ENCODE data around the gene PRL.

PRL gene

GRCh38 chr6:22290045-22290444 lies 6.8 kb downstream of the PRL start:
- no peak for DNase-seq

DNA sequence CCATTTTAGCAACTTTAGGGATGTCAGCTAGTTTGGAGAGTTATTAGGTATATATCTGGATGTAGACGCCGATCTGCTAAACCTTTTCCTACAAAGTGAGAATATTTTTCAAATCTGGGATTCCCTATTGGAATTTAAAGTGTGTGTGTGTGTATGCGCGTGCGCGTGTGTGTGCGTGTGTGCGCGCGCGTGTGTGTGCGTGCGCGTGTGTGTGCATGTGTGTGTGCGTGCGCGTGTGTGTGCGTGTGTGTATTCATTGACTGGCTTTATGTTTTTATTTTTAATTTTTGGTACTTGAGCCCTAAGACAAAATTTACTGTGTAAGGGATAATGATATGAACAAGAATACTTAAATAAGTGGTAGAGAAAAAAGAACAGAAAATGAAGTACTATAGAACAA lies 8.1 kb downstream of the PRL start:
- no peak for DNase-seq

DNA sequence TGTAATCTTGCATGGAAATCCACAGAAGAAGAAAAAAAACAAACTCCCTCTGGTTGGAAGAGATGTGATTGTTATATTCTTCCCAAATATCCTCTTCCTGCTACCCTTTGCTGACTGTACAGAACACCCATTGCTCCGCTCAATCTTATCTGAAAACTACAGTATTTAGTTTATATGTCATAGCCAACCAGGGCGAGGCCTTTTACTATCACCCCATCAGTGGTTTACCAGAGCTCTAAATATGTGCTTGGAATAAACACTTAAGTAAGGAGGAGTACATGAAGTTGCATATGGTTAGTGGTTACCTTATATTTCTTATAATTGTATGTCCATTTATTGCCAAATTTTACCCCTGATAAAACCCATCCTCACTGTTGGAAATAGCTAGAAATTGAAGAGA lies 12.2 kb downstream of the PRL start:
- DNase-seq: no peak

DNA sequence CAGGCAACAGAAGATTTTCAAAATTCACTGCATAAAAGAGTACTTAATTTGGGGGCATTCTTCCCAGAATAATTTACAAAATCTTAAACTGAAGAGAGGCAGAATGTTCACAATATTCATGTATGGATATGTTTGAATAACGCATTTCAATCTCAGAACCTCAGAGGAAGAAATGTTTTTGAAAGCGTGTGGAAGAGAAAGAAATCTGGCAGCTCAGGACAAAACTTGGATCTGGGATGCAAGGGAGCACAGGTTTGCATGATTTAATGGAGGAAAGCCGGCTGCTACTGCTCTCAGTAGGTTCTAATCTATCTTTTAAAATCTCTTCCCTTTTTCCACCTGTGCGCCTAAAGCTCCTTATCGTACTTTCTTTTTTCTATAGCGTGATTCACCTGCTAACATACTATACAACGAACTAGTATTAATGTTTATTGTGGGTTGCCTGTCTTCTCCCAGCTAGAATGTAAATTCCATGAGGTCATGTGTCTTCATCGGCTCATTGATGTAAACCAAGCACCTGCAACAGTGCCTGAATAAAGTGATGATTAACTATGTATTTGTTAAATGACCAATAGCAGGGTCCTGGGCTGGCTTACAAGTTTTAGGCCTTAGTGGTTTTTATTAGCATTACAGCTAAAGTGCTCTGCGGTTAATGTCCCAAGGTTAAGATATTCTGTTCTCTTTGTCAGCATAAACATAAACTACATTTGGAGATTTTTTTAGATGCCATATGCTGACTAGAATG lies 15.3 kb downstream of the PRL start:
- no peak for DNase-seq

DNA sequence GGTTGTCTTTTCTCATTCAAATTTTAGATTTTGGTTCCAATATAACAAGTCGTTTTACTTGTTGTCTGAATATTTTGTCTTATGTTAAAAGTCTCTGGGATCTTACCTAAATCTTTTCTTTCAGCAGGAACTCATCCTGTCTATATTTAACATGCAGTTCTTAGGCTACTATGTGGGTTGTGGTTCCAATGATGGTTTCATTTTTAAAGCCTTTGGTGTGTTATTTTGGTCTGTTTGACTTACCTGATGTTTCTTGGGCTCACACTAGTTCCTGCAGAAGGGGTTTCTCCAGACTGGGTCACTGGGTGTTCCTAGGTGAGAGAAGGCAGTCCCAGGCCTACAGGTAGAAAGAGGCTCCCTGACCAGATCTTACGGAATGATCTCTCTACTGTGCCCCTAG lies 17.4 kb downstream of the PRL start:
- no peak for DNase-seq

- DNase-seq: no peak
Measured at GRCh38 chr6:22271081-22271480, 25.8 kb downstream of the PRL start.

DNA sequence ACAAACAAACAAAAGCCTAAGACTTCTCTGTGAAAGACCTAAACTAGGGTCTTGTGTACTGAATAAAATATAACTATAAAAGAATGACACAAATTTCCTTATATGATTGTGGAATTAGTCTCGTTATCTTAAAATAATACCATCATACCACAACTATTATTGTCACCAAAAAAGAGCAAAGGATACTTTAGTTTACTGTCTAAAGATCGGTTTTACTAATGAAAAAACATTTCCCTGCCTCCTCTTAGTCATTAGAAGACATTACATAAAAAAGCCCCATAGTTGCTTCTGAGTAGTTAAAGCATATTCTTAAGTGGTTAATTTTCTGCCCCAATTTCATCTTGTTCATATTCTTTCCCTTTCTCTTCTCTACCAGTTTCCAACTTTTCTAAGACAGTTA lies 33.1 kb downstream of the PRL start:
- no peak for DNase-seq

GRCh38 chr6:22254886-22255285 lies 42.0 kb downstream of the PRL start:
- no peak for DNase-seq

DNA sequence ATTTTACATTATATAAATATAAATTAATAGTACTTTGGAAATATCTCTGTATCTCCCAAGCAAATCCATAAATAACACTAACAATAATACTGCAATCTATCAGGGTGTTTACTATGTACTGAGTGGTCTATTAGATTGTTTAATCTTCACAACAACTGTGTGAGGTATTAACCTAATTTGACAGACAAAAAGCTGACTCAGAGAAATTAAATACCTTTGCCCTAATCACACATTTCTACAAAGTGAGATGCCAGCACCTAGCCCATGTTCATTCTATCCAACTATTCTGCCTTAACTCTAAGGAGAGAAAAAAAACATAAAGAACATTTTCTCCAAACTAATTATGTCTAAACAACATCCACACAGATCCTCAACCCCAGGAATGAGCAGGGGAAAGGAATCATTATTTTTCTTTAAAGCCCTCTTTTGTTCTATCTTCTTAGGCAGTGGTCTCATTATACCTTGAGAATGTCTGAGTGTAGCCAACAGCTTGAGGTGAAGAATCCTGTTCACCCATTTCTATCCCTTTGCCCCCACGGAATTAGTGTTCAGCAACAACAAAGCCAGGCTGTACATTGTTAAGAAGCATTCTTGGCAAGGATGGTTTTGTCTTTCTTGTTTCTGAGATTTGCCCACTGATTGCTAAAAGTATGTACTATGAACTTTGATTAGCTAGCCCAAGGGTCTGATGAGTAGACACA lies 42.7 kb downstream of the PRL start:
- no peak for DNase-seq

DNA sequence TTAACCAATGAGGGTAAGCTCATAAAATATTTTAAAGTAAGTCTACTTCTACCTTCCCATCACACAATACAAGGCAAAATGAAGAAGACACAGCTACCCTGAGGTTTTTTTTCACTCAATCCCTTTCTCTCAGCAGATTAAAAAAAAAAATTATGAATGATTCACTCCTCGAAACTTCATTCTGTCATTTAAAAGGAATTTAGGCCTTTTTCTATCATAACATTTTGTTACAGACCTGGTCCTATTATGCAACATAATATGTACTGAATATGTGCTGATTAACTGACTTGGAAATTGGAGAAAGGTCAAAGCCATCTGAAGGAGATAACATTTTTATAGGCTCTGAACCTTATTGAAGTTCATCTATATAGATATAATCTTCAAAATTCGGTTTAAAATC lies 45.5 kb downstream of the PRL start:
- no peak for DNase-seq

DNA sequence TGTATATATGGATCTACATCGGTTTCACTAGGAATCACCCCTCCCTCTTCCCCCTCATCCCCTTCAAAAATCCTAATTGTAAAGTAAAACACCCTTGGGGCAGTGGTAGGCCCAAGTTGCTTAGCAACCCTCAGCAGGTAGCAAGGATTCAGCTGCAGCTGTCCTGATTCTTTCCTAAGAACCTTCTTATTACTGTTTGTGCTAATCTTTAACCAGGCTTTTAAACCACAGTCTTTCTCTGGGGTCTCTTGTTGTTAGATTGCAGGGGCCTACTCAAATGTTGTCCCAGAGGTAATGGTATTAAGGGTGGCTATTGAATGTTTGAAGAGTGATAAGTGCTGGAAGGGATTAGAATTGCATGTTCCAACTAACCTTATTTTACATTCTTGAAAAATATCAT lies 46.4 kb downstream of the PRL start:
- peak; percentile 71 for DNase-seq

DNA sequence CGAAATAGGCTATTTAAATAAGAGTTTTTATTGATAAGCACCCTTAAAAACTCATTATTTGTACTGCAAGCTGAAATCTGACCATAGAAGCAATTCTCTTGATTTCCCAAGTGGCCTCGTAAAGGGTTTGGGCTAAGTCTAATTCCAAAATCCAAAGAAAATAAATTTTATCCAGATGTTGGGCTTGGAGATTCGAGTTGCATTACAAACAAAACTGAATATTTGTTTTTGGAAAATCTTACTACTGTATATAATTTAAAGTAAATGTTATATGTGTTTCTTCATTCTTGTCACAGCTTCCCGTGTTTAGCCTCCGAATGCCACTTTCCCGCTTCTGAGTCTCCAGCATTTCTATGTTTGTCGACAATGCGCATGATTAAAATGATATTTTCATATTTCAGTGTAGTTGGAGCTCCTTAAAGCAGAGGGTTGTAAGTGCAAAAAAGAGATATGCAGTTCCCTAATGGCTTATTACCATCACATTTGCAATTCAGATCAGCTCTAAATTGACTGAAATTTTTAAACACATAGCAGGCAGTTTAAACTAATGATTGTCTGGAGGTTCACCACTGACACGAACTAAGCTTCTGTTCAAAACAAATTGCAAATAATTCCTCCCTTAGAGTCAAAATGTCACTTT lies 47.0 kb downstream of the PRL start:
- DNase-seq: peak; percentile 80

GRCh38 chr6:22248513-22249308 lies 48.1 kb downstream of the PRL start:
- no peak for DNase-seq

DNA sequence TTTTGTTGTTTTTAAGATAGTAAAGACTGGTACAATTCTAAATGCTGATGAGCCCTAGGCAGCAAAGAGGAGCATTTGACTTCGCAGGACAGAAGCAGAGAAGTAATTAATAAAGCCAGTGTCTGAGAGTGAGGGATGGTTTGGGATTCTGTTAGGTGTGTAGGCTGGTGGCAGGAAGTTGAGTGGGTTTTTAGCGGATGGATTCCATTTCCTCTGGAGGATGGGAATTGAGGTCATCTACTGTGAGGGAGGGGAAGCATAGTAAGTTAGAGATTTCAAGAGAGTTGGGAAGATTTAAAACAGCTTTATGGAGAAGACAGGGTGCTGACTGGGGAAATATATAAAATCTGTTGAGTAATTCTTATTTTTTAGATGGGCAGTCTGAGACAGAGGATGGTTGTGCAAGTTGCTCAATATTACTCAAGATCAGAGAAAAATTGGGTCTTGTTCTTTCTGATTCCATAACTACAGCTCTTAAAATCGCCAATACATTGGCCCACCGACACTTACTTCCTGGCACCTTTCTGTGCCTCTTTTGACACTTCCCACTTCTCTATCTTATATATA lies 48.8 kb downstream of the PRL start:
- no peak for DNase-seq

DNA sequence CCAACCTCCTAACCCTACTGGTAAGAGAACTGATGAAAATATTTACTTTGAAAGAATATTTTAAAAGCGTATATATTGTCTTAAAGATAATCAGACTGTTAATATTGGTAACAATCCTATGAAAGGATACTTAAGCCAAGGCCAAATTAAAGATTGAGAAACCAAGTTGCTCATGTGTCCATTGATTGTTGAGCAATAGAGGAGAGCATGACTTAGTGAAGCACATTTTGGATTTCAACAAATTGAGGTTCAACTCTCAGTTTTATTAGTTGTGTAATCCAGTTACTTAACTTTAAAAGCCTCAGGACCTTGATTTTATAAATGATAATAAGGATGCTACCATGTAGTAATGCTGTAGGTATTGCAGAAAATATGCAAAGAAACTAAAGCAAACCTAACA lies 56.8 kb downstream of the PRL start:
- DNase-seq: no peak

DNA sequence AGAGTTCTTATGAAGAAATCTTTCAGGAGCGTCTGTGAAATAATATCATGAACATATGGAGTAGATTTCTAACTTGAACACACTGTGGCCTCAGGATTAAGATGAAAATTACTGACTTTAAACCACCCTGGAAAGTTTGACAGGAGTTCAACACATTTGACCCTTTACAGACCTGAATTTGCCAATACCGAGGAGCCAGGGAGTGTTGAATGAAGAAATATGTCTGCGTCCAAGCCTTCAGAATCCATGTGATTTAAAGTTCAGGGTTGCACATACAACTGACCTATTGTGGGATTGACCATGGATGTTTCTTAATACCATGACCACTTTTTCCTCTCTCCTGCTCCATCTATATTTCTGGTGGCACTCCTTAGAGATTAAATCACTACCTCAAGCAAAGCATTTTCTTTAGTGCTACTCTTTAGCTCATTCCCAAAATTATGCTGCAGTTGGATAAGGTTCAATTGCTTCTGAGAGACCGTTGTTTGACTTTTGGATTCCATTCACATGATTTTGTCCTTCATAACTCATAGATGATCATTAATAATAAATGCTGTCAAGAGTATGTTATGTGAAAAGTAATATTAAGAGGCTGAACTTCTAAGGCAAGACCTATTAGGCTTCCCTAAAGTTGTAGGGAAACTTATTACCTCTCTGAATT lies 57.4 kb downstream of the PRL start:
- no peak for DNase-seq

GRCh38 chr6:22238861-22239260 lies 58.0 kb downstream of the PRL start:
- no peak for DNase-seq

DNA sequence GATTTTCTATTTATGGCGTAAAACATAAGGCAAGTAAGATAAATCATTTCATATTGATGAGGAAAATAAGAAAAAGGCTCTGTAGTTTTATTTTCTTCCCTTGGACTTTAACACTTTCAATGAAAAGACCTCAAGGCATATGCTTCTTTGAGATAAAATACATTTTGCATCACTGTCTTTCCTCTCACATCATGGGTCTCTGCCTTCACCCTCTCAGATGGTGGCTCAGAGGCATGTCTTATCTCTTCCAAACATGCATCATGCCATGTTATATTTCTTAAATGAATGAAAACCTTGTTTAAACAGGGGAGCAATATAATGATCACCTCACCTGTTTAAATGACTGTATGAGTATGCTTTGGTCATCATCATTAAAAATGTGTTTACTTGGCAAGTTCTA lies 59.3 kb downstream of the PRL start:
- no peak for DNase-seq
